A549 (cell line): ENCODE data around the gene TEX35.

Experiments
- BHLHE40 ChIP-seq: IDR thresholded peaks from 2 replicates; pipeline ENCODE4 v1.6.1; 2012; ENCODE audit warnings: low read depth, low read length, inconsistent platforms
- CEBPB ChIP-seq, 2 experiments: fragments of >200 bp in 1 of 2; sonication (Bioruptor Twin) in 1 of 2; formaldehyde crosslinking in 1 of 2; IDR thresholded peaks; 2 replicates each; pipeline ENCODE4 v1.6.1; 2012 to 2016
- CHD2 ChIP-seq: fragments of 150-350 bp; IDR thresholded peaks from 2 replicates; pipeline ENCODE4 v1.6.1; 2014; ENCODE audit warnings: low read length; ENCODE audit not compliant: partially characterized antibody
- EP300 ChIP-seq, 2 experiments: fragments of >200 bp; sonication (Bioruptor Twin); formaldehyde crosslinking; IDR thresholded peaks; 2 replicates in 1 of 2; 3 replicates in 1 of 2; pipeline ENCODE4 v1.6.1; 2016 to 2017
- ESRRA ChIP-seq: fragments of 150-350 bp; IDR thresholded peaks from 2 replicates; pipeline ENCODE4 v1.6.1; 2014; ENCODE audit warnings: mild to moderate bottlenecking, low read length, borderline replicate concordance
- JUN ChIP-seq, 2 experiments: fragments of >200 bp; sonication (Bioruptor Twin); formaldehyde crosslinking; IDR thresholded peaks; 2 replicates in 1 of 2; 3 replicates in 1 of 2; pipeline ENCODE4 v1.6.1; 2016 to 2017
- POLR2A ChIP-seq: IDR thresholded peaks from 2 replicates; pipeline ENCODE4 v1.6.1; 2012; ENCODE audit warnings: mild to moderate bottlenecking, low read length
- ZC3H11A ChIP-seq: fragments of 450-650 bp; IDR thresholded peaks from 2 replicates; pipeline ENCODE4 v1.6.1; 2014; ENCODE audit warnings: antibody characterized with exemption, mild to moderate bottlenecking
- ZSCAN20 ChIP-seq: fragments of 250-450 bp; sonication (Bioruptor Pico); IDR thresholded peaks from 2 replicates; pipeline ENCODE4 v1.8.0; 2022; ENCODE audit warnings: mild to moderate bottlenecking, moderate library complexity
- TF ChIP-seq, protein P1 (sequence below): IDR thresholded peaks from 2 replicates; pipeline ENCODE4 v1.6.1; 2012
- TF ChIP-seq, protein P2 (sequence below): fragments of >200 bp; sonication (Bioruptor Twin); formaldehyde crosslinking; IDR thresholded peaks from 3 replicates; pipeline ENCODE4 v1.5.1; 2016
- TF ChIP-seq, protein P3 (sequence below): fragments of 250-450 bp; sonication (Bioruptor Pico); IDR thresholded peaks from 2 replicates; pipeline ENCODE4 v1.5.0; 2020; ENCODE audit warnings: low read depth, mild to moderate bottlenecking, moderate library complexity

DNA sequence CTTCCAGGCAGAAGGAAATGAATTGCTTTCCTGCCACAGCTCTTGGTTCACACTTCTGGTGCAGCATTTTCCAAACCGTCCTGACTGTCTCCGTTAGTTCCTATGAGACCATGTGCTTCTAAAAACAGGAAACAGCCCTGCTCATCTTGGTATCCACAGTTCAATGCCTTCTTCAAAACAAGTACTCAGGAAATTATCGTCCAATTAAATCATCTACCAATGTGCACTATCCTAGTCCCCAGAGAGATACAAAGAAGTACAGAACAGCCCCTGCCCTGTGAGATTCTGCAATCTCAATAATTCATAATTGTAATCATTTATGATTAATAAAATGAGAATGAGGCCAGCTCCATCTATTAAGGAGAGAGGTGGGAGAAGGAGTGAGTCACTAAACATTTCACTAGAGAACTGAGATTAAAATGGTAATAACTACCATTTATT is 27.3 kb upstream of the TEX35 start:
- no peak for TF ChIP-seq POLR2A
- no peak for TF ChIP-seq BHLHE40
- TF ChIP-seq EP300 (IDR thresholded peaks at IDR 0.05) = no peak
- TF ChIP-seq ESRRA = no peak
- TF ChIP-seq, protein P1, sequence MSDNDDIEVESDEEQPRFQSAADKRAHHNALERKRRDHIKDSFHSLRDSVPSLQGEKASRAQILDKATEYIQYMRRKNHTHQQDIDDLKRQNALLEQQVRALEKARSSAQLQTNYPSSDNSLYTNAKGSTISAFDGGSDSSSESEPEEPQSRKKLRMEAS = no peak
- TF ChIP-seq ZC3H11A = no peak
- TF ChIP-seq, protein P2, sequence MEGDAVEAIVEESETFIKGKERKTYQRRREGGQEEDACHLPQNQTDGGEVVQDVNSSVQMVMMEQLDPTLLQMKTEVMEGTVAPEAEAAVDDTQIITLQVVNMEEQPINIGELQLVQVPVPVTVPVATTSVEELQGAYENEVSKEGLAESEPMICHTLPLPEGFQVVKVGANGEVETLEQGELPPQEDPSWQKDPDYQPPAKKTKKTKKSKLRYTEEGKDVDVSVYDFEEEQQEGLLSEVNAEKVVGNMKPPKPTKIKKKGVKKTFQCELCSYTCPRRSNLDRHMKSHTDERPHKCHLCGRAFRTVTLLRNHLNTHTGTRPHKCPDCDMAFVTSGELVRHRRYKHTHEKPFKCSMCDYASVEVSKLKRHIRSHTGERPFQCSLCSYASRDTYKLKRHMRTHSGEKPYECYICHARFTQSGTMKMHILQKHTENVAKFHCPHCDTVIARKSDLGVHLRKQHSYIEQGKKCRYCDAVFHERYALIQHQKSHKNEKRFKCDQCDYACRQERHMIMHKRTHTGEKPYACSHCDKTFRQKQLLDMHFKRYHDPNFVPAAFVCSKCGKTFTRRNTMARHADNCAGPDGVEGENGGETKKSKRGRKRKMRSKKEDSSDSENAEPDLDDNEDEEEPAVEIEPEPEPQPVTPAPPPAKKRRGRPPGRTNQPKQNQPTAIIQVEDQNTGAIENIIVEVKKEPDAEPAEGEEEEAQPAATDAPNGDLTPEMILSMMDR = no peak
- TF ChIP-seq ZSCAN20 (CRISPR knock-in tag) = no peak
- TF ChIP-seq JUN (IDR thresholded peaks at IDR 0.05) = no peak
- TF ChIP-seq, protein P3, sequence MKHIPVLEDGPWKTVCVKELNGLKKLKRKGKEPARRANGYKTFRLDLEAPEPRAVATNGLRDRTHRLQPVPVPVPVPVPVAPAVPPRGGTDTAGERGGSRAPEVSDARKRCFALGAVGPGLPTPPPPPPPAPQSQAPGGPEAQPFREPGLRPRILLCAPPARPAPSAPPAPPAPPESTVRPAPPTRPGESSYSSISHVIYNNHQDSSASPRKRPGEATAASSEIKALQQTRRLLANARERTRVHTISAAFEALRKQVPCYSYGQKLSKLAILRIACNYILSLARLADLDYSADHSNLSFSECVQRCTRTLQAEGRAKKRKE (CRISPR knock-in tag) = no peak
- TF ChIP-seq CHD2 = no peak
- no peak for TF ChIP-seq CEBPB (IDR thresholded peaks at IDR 0.05)
